Gastrocnemius medialis (tissue), 4 donors: ENCODE measurements around the gene PAX5. TPM values are rescaled to one million over a fixed set of nuclear protein-coding genes. Genes with fewer than 3 reads are reported as not detected.

Experiments
- ATAC-seq, 2 donors: fragments of 150-250 bp; one replicate each; pipeline ENCODE4 v1.9.1; 2016
- DNase-seq, 2 donors: peaks; one replicate each; pipeline ENCODE4 v3.0.0-alpha.2; 2019
- H3K27ac ChIP-seq, 4 donors: fragments of 200-600 bp; sonication (generic); 1 replicate in 1 of 4; 2 replicates in 3 of 4; pipeline ENCODE4 v1.5.1; 2016 to 2018; ENCODE audit warnings: mild to moderate bottlenecking in 2 of 4, moderate library complexity in 1 of 4
- H3K27me3 ChIP-seq, 3 donors: fragments of 200-600 bp; sonication (generic) in 2 of 3; 1 replicate in 1 of 3; 2 replicates in 2 of 3; pipeline versions ENCODE4 v1.5.1 to v1.6.0; 2016 to 2019; ENCODE audit warnings: mild to moderate bottlenecking in 1 of 3, moderate library complexity in 1 of 3
- H3K36me3 ChIP-seq, 2 donors: fragments of 200-600 bp; sonication (generic) in 1 of 2; one replicate each; pipeline ENCODE4 v1.5.1; 2017 to 2018
- H3K4me1 ChIP-seq, 2 donors: fragments of 200-600 bp; sonication (generic) in 1 of 2; one replicate each; pipeline ENCODE4 v1.5.1; 2016 to 2017; ENCODE audit warnings: mild to moderate bottlenecking in 2 of 2
- H3K4me3 ChIP-seq, 4 donors: fragments of 200-600 bp; sonication (generic) in 3 of 4; 1 replicate in 1 of 4; 2 replicates in 3 of 4; pipeline ENCODE4 v1.5.1; 2016 to 2019; ENCODE audit warnings: mild to moderate bottlenecking in 2 of 4
- H3K9me3 ChIP-seq, 3 donors: fragments of 200-600 bp; sonication (generic) in 2 of 3; 1 replicate in 1 of 3; 2 replicates in 2 of 3; pipeline ENCODE4 v1.5.1; 2016 to 2019
- POLR2A ChIP-seq, 2 donors: fragments of 450-650 bp; IDR thresholded peaks; one replicate each; pipeline ENCODE4 v1.6.1; 2017; ENCODE audit warnings: antibody characterized with exemption in 2 of 2, mild to moderate bottlenecking in 2 of 2, moderate library complexity in 2 of 2
- in situ Hi-C, 4 donors: fragments of 200-750 bp; cut with MboI; loops; one replicate each; pipeline versions ENCODE4 v1.15.0 to v1.8.0; 2017; ENCODE audit warnings: low sequenced_read_pairs in 4 of 4
- intact Hi-C: fragments of 100-400 bp; cut with DNase I; formaldehyde crosslinking; loops from one replicate; pipeline ENCODE4 v1.15.1; 2023; ENCODE audit warnings: low total_unique reads
- total RNA-seq, 4 donors: library from RNA; depleted of rRNA; stranded (reverse); fragments of >200 nt; gene quantifications; one replicate each; pipeline versions ENCODE4 v1.1.0 to v1.2.3, GENCODE V29; 2016
- TF ChIP-seq, protein P1 (sequence below), 5 experiments: fragments of 450-650 bp in 3 of 5; fragments of 200-600 bp in 2 of 5; sonication (generic) in 2 of 5; IDR thresholded peaks in 4 of 5; conservative IDR thresholded peaks in 1 of 5; 1 replicate in 4 of 5; 2 replicates in 1 of 5; pipeline ENCODE4 v1.5.1; 2016 to 2019; ENCODE audit warnings: antibody characterized with exemption in 5 of 5, mild to moderate bottlenecking in 3 of 5, moderate library complexity in 3 of 5

PAX5 gene
- total RNA-seq, 4 donors from 2014 or later, result 0.19 TPM; not detected in 3

DNA sequence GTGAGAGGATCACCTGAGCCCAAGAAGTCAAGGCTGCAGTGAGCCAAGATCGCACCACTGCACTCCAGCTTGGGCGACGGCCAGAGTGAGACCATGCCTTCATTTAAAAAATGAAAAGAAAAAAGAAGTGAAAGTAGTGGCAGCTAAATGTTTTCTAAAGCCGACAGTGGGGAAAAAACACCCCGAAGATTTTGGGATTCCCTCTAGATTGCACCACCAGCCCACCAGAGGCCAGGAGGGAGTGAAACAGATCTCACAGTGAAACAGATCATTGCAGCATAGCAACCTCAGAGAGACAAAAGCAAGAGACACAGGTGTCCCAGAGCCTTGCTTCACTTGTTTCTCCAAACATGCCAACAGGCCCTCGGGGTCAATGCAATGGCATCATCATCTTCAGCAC lies 156.8 kb downstream of the PAX5 start:
- TF ChIP-seq, protein P1, sequence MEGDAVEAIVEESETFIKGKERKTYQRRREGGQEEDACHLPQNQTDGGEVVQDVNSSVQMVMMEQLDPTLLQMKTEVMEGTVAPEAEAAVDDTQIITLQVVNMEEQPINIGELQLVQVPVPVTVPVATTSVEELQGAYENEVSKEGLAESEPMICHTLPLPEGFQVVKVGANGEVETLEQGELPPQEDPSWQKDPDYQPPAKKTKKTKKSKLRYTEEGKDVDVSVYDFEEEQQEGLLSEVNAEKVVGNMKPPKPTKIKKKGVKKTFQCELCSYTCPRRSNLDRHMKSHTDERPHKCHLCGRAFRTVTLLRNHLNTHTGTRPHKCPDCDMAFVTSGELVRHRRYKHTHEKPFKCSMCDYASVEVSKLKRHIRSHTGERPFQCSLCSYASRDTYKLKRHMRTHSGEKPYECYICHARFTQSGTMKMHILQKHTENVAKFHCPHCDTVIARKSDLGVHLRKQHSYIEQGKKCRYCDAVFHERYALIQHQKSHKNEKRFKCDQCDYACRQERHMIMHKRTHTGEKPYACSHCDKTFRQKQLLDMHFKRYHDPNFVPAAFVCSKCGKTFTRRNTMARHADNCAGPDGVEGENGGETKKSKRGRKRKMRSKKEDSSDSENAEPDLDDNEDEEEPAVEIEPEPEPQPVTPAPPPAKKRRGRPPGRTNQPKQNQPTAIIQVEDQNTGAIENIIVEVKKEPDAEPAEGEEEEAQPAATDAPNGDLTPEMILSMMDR (IDR thresholded peaks at IDR 0.05 in 4 of 5, conservative IDR thresholded peaks at IDR 0.05 in 1 of 5), result no peak
- no peak for TF ChIP-seq POLR2A (IDR thresholded peaks at IDR 0.05)
- H3K27ac ChIP-seq, result no peak overlapping the region
- DNase-seq (no peak), ATAC-seq (no peak)
- intact Hi-C loops (no loop called here), in situ Hi-C loops (loop anchor here in 1 of 4 donors (25.0 kb wide), 2 partner anchors 110 to 485 kb away; no protein-coding TSS in a partner anchor)
- no peaks in the 10 kb centered on the region for H3K36me3 ChIP-seq
- no peaks in the 10 kb centered on the region for H3K9me3 ChIP-seq
- H3K4me3 ChIP-seq, result no peak overlapping the region
- no peaks in the 10 kb centered on the region for H3K4me1 ChIP-seq
- H3K27me3 ChIP-seq, result no peaks in the 10 kb centered on the region

DNA sequence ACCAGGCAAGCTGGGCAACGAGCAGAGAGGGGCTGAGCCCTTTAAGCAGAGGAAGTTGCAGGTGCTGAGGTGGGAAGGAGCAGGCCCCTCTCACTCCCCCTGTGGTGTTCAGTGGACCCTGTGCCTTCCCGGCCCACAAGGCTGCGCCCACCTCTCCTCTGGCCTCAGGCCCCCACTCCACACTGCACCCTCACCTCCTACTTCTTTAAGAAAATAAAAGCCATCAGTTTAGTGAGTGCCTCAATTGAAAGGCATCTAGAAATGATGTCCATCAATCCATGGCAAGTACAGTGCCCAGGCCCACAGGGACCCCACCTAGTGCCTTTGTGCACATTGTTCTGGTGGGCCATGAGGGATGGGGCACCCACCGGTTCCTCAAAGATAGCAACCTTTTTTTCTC lies 158.0 kb downstream of the PAX5 start:
- in situ Hi-C loops, result loop anchor here in 1 of 4 donors (25.0 kb wide), 2 partner anchors 111 to 486 kb away; no protein-coding TSS in a partner anchor
- H3K4me1 ChIP-seq, result no peaks in the 10 kb centered on the region
- H3K27ac ChIP-seq, result no peak overlapping the region
- no peaks in the 10 kb centered on the region for H3K27me3 ChIP-seq
- intact Hi-C loops, result no loop called here
- no peak for ATAC-seq
- no peak overlapping the region for H3K4me3 ChIP-seq
- no peak for DNase-seq
- TF ChIP-seq, protein P1 (IDR thresholded peaks at IDR 0.05 in 4 of 5, conservative IDR thresholded peaks at IDR 0.05 in 1 of 5), result no peak
- TF ChIP-seq POLR2A (IDR thresholded peaks at IDR 0.05), result no peak
- no peaks in the 10 kb centered on the region for H3K9me3 ChIP-seq
- H3K36me3 ChIP-seq, result no peaks in the 10 kb centered on the region

DNA sequence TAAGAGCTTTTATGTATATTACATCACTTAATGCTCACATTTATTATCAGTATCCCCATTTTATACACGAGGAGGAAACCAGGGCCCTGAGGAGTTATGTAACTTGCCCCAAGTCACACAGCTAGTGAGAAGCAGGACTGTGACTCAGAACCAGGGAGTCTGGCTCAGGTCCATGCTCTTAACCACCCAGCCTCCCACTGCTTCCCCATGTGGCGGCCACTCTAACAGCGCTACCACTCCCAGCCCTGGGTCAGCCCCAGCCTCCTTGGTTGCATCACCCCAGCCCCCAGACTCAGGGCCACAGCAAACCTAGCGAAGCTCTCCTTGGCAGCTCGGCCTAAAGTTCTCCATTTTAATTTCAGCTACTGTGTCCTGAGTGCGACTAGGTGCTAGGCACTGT lies 159.1 kb downstream of the PAX5 start:
- Histone ChIP-seq H3K27me3 (no peaks in the 10 kb centered on the region), H3K4me1 (no peaks in the 10 kb centered on the region), H3K9me3 (no peaks in the 10 kb centered on the region), H3K4me3 (no peak overlapping the region), H3K36me3 (no peaks in the 10 kb centered on the region), H3K27ac (no peak overlapping the region)
- intact Hi-C loops, result loop anchor here (5.0 kb wide), 1 partner anchor 452 kb away; no protein-coding TSS in a partner anchor
- ATAC-seq, result no peak
- DNase-seq, result no peak
- in situ Hi-C loops, result loop anchor here in 1 of 4 donors (25.0 kb wide), 2 partner anchors 112 to 487 kb away; no protein-coding TSS in a partner anchor
- TF ChIP-seq POLR2A (IDR thresholded peaks at IDR 0.05), result no peak
- TF ChIP-seq, protein P1 (IDR thresholded peaks at IDR 0.05 in 4 of 5, conservative IDR thresholded peaks at IDR 0.05 in 1 of 5), result no peak

DNA sequence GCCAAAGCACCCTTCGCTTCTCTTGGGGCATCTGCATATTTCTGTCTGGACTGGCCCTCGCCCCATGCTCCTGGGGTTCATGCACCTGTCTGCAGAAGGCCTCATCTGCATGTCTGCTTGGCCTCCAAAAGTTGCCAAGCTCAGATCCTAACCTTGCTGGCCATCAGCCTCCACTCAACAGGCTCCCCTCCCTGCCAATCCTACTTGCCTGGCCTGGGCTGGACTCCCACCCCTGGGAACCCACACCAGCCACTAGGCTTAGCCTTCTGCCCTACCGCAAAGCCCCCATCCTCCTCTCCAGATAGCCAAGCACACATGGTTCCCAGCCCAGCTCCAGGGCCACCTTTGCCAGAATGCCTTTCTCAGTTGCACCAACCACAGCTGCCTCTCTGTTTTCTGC lies 159.8 kb downstream of the PAX5 start:
- H3K9me3 ChIP-seq, result no peaks in the 10 kb centered on the region
- no peak overlapping the region for H3K4me3 ChIP-seq
- no peak for TF ChIP-seq POLR2A (IDR thresholded peaks at IDR 0.05)
- TF ChIP-seq, protein P1 (IDR thresholded peaks at IDR 0.05 in 4 of 5, conservative IDR thresholded peaks at IDR 0.05 in 1 of 5), result no peak
- no peaks in the 10 kb centered on the region for H3K36me3 ChIP-seq
- H3K27me3 ChIP-seq, result no peaks in the 10 kb centered on the region
- ATAC-seq (no peak), DNase-seq (no peak)
- in situ Hi-C loops (no loop called here), intact Hi-C loops (loop anchor here (5.0 kb wide), 1 partner anchor 453 kb away; no protein-coding TSS in a partner anchor)
- H3K4me1 ChIP-seq, result no peaks in the 10 kb centered on the region
- H3K27ac ChIP-seq, result no peak overlapping the region
